8988T (cell line): ENCODE results near the gene CEMIP.

ENCODE experiments used
- DNase-seq: peaks from one replicate; pipeline ENCODE4 v3.0.0; 2011

Gene CEMIP

DNA sequence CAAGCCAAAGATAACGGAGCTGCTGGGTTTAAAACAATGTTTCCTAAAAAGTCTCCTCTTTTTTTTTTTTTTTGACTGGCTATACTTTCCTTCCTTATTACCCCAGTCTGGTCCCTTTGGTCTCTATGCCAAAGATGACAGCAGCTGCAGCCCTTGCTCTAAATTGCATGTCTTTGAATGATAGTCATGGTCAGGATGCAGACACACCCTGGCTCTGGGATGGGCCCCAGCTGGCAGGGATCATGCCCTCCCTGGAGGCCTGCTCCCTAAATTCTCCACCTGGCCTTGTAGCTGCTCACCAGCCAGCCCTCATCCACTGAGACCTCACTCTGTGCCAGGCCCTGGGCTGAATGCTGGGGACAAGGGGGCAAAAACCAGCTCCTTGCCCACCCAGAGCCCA is 114.6 kb downstream of the CEMIP start:
- no peak for DNase-seq

GRCh38 chr15:80895091-80895490 is 115.9 kb downstream of the CEMIP start:
- no peak for DNase-seq

GRCh38 chr15:80895965-80896364 is 116.8 kb downstream of the CEMIP start:
- DNase-seq, result no peak

- no peak for DNase-seq
Measured at GRCh38 chr15:80898040-80898439, 118.9 kb downstream of the CEMIP start.

- DNase-seq, result no peak
Measured at GRCh38 chr15:80902298-80902801, 123.2 kb downstream of the CEMIP start.

DNA sequence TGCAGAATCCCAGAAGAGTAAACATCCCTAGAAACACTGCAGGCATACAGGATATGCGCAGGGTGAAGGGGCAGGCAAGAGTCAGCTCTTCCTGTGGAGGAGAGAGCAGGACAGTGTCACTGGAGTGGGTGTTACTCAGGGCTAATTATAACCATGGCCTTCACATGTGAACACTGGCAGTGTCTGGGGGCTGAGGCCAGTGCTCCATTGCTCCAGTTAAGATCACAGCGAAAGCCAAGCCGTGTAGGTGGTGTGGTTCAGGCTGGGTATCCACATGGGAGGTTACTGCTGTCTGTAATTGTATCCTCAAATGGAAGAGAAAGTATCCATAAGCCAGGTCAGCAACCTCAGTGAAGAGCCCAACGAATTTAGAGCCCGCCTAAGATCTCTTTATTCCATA is 125.8 kb downstream of the CEMIP start:
- no peak for DNase-seq

GRCh38 chr15:80906159-80906766 is 127.1 kb downstream of the CEMIP start:
- DNase-seq, result no peak

DNA sequence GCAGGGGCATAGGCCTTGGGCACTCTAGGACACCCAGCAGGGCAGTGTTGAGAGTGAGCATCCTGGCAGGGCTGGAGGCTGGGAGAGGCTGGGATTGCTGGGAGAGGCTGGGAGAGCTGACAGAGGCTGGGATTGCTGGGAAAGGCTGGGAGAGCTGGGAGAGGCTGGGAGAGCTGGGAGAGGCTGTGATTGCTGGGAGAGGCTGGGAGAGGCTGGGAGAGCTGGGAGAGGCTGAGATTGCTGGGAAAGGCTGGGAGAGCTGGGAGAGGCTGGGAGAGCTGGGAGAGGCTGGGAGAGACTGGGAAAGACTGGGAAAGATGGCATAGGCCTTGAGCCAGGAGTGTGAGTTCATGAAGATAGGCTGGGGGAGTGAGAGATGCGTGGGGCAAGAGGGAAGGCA is 132.7 kb downstream of the CEMIP start:
- DNase-seq, result no peak

DNA sequence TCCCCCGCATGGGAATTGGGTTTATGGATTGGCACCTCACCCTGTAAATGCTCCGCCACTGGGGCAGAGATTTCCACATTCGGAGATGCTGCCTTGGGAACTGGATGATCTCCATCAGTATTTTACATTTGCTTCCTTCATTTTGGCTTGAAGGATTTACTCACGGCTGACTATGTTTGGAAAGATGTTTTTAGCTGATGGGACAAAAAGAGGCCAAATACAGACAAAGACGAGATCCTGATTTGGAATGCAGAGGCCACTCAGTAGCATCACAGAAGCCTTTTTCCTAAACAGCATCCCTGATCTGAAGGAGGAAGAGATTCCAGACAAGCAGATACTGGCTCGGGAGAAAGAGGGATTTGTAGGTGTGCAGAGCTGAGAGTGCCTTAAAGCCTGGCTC is 133.5 kb downstream of the CEMIP start:
- DNase-seq, result no peak

DNA sequence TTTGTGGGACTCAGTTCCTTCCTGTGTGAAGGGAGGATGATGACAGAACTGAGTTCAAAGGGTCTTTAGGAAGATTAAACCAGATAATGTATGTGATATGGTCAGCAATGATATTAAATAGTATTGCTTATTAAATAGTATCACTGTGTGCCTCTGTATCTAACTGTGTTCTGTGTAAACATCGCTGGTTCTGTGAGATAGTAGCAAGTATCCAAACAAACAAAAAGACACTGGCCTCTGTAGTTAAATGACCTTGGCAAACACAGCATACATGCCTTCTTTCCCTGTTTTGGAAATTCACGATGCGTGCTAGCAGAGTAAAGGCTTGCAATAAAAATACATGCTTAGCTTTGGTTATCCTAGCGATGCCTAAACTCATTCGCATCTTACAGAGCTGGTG is 134.4 kb downstream of the CEMIP start:
- DNase-seq, result no peak

DNA sequence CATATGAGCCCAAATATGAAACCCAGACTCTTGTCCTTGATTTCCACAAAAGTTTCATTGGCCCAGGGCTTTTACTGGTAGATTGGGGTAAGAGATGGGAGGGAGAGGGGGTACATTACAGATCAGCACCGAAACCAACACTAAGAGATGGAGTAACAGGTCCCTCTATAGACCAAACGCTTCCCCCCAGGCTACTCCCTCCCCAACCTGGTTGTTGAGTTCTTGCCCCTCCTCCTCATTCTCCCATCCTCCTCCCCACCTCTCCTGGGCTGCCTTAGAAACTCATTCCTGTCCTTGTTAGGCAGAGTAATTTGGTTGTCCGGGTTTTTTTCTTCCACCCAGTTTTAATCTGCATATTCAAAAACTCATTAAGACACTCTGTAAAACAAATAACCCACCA is 136.3 kb downstream of the CEMIP start:
- no peak for DNase-seq

DNA sequence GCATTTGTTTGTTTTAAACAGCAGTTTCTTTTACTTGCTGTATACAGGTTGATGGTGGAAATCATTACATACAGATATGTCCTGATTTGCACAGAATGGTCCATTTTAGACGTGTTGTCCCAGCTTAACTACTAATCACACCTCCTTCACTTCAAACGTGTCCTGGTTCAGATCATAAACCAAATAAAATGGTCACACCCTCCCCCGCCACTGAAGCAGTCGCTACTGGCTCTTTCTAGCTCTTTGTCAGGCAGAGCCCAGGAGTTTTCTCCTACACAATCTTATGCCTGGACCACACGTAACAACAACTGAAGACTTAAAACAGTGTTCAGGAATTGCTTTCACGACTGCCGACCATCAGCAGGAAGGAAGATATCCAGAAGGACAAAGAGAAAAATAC is 136.9 kb downstream of the CEMIP start:
- no peak for DNase-seq

DNA sequence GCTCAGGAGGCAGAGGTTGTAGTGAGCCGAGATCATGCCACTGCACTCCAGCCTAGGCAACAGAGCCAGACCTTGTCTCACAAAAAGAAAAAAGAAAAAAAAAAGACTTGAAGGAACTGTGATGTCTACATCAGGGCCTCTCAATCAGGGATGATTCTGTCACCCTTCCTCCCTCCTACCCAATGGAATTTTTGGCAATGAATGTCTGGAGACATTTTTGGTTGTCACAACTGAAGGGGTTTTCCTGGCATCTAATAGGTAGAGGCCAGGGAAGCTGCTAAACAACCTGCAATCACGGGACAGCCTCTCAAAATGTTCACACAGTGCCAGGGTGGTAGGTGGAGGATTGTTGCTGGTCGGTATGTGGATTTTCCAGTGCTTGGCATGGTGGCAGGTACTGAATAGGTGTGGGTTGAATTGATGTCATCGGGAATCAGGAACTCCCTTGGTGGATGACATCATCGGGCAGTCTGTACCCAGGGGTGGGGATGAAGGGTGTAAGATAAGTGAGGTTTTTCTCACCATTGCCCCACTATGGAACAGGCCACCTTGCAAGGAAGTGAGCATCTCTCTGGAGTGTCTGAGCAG is 139.1 kb downstream of the CEMIP start:
- DNase-seq, result no peak

- DNase-seq, result no peak
Measured at GRCh38 chr15:80920271-80920699, 141.1 kb downstream of the CEMIP start.

GRCh38 chr15:80921736-80922410 is 142.7 kb downstream of the CEMIP start:
- DNase-seq, result no peak

GRCh38 chr15:80923668-80924067 is 144.5 kb downstream of the CEMIP start:
- DNase-seq, result no peak

DNA sequence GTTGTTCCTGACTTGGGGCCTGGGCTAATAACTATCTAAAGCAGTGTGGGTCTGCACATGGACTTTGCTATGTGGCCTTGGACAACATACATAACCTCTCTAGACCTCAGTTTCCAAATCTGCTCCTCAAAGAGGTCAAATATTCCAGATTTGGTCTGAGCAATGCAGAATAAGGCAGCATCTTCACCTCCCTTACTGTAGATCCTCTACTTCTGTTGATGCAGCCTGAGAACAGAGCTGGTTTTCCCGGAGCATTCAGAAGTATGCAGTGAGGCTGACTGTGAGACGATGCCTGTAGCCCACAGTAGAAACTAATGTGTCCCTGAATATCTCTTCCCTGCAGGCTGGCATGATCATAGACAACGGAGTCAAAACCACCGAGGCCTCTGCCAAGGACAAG is 145.1 kb downstream of the CEMIP start:
- DNase-seq, result no peak

DNA sequence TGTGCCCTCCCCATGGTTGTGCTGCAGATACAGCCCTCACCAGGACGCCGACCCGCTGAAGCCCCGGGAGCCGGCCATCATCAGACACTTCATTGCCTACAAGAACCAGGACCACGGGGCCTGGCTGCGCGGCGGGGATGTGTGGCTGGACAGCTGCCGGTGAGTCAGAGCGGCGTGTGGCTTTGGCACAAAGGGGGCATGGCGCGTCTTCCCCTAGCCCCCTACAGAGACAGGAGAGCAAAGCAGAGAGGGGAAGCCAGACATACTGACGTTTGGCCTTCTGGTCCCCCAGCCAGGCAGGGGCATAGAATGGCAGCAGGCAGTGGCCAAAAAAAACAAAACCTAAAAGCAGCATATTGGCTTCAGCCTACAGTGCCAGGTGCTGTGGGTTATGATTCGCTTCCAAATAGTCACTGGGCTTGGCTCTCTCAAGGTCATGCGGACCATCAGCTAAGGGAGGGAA is 146.5 kb downstream of the CEMIP start:
- DNase-seq, result no peak

DNA sequence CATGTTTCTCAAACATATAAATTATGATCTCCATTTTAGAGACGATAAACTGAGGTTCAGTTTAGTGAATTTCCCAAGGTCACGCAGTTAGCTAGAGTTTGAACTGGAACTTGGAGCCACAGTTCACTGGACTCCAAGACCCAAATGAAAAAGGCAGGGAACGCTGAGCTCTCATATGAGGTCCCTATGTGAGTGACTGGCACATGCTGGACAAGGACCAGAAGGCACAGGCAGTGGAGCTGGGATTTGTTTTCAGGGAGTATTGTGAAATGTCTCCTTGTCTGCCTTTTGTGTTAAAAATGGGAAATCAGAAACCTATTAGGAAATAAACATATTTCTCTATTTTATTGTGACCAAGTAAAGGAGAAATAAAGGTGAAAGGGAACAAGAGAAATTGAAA is 147.0 kb downstream of the CEMIP start:
- DNase-seq, result no peak

GRCh38 chr15:80929225-80929624 is 150.1 kb downstream of the CEMIP start:
- peak; percentile 40 for DNase-seq

DNA sequence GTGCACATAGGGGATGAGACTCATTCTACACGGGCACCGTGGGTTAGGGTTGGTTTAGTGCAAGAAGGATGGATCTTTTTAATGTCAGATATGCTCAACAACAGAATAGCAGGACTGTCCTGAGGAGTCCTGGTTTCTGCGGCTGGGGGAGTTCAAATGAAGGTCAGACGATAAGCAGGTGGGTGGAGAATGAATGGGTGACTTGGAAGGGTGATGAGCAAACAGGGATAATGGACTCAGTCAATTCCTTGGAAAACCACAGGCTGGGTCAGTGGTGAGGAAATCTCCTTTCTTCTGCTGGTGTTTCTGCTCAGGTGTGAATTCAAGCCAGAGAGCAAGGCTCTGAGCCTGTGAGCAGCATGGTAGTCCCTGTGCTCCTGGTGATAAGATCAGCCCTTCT is 150.5 kb downstream of the CEMIP start:
- DNase-seq, result no peak

- DNase-seq, result no peak
Measured at GRCh38 chr15:80931191-80931590, 152.0 kb downstream of the CEMIP start.

GRCh38 chr15:80931721-80932512 is 152.7 kb downstream of the CEMIP start:
- no peak for DNase-seq

GRCh38 chr15:80932513-80932815 is 153.3 kb downstream of the CEMIP start:
- DNase-seq, result no peak
